Epidermal melanocyte (primary cell): ENCODE results near the gene GORASP1.

Experiments
- DNase-seq: peaks from one replicate; pipeline ENCODE4 v3.0.0; 2011; ENCODE audit warnings: low spot score; ENCODE audit not compliant: insufficient read length

The GORASP1 gene

GRCh38 chr3:39107388-39108199 is at the start of gene GORASP1, which contains the start of gene TTC21A:
Gene GORASP1, minus strand, starts transcription at chr3:39107627. Its CDS starts 86 bp downstream, at chr3:39107541.
Gene TTC21A, plus strand, starts transcription at chr3:39107680. Its CDS starts 158 bp downstream, at chr3:39107838.
- peak; percentile 91 for DNase-seq

GRCh38 chr3:39156421-39156820 is 49.0 kb upstream of the GORASP1 start:
- peak; percentile 74 for DNase-seq

GRCh38 chr3:39154280-39155021 is 47.0 kb upstream of the GORASP1 start:
- no peak for DNase-seq

GRCh38 chr3:39153977-39154279 is 46.5 kb upstream of the GORASP1 start:
- DNase-seq, result no peak

DNA sequence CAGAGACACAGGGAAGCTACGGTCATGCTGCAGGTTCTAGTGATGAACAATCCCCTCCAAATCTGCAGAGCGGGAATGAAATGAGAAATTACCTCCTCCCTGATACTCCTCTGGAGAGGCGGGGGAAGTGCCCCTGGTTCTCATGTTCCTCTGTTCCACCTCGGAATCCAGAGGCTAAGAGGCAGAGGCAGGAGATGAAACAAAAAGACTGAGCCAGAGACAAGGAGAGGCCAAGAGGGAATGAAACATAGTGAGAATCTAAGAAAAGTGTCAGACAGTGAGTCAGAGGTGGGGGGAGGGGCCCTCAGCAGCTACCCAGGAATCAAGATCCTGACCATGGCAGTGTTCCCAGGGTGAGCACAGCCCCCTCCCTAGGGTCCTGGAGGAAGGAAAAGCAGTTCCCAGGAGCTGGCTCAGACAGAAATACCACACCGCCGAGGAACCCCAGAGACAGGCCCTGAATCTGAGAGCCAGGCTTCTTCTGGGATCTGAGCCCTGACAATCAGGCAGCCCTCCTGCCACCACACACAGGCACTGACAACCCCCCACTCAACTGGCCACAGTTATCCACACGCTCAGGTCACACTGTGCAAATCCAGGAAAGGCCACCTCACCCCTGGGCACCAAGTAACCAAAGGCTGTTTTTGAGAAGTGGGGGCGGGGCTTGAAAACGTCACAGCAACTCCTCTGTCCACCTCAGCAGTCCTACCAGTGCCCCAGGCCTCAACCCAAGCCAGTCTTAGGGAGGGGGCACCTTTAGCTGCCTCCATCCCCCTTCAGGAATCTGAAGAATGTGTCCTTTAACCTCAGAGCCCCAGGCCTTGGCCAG is 43.6 kb upstream of the GORASP1 start:
- DNase-seq, result no peak

DNA sequence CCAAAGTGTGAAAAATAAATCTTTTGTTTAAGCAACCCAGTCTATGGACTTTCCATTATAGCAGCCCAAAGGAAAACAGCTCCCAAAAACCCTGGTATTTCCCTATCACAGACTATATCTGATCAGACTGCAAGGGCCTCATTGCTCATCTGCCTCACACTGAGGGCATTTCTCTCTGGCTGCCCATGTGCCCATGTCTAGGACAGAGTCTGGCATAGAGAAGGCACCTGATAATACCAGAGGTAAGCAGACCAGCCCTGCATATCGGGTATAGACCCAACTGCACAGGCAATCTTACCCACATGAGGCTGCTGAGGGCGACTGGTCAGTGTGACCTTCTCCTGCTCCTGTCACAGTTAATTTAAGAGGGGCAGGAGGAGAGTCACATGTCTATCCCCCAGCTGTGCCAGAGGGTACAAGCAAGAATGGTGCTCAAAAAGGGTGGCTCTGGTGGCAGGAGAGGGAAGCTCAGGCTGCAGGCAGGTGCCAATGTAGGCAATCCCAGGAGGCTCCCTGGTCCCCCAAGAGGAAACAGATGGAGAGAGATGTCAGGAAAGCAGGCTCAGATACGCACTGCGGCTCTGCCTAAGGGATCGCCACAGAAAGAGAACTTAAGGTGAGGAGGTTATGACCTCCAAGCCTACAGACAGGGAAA is 42.8 kb upstream of the GORASP1 start:
- DNase-seq, result no peak

- DNase-seq, result no peak
These were observed 42.2 kb upstream of the GORASP1 start for GRCh38 chr3:39149498-39150147.

GRCh38 chr3:39149059-39149455 is 41.6 kb upstream of the GORASP1 start:
- no peak for DNase-seq

GRCh38 chr3:39148435-39149058 is 41.1 kb upstream of the GORASP1 start:
- DNase-seq, result no peak

DNA sequence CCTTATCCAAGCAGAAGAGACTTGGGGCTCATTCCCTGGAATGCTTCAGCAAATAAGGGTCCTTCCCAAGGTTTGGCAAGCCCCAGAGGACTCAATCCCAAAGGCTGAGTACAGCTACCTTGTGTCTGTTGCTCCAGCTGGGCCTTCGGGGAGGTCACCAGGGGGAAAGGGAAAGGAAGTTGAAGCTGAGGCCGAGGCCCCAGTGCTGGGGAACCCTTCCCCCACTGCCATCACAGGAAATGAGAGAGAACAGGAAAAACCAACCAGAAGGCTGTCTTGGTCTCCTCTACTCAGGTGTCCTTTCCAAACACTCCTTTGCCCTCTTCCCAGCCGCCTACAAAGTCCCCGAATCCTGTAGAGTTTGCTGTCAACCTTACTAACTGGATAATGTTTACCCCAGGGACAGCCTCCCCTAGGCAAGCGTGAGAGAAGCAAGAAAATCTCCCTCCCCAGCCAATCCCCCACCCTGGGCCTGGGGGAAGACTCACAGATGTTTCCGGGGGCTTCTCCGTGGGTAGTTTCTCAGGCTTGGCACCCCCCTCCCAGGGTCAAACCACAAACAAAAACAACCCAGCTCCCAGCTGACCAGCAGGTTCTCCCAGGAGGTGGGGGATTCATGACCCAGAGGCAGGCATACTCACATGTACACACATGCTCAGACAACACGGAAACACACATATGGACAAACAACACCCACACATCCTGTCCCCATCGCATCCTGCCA is 40.4 kb upstream of the GORASP1 start:
- DNase-seq, result no peak

- peak; percentile 78 for DNase-seq
These were observed 39.5 kb upstream of the GORASP1 start for GRCh38 chr3:39146611-39147591.

- no peak for DNase-seq
These were observed 38.7 kb upstream of the GORASP1 start for GRCh38 chr3:39146083-39146501.

- DNase-seq, result no peak
These were observed 37.4 kb upstream of the GORASP1 start for GRCh38 chr3:39144748-39145380.

GRCh38 chr3:39144095-39144747 is 36.8 kb upstream of the GORASP1 start:
- no peak for DNase-seq

GRCh38 chr3:39143051-39143885 is 35.8 kb upstream of the GORASP1 start:
- no peak for DNase-seq

DNA sequence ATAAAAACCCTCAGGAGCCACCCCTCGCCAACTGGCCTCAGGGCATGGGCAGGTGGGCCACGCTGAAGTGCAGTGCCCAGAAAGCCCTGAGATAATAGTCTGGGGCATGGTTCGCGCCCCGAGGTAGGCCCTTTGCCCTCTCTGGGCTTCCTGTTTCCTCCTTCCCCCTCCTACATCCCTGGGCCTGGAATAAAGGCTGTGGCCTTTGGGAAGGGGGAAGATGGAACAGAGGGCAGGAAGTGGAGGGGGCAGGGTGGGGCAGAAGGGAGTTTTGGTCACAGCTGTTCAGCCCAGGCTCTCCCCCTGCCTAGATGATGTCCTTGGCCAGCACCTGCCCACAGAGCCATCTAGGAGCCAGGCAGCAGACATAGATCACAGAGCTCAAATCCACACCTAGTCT is 34.6 kb upstream of the GORASP1 start:
- no peak for DNase-seq
